HS-5 (cell line): ENCODE results near the gene ST6GAL1.

ENCODE experiments used
- DNase-seq: peaks from one replicate; pipeline ENCODE4 v3.0.0-alpha.2; 2012; ENCODE audit warnings: low read depth

ST6GAL1 gene

DNA sequence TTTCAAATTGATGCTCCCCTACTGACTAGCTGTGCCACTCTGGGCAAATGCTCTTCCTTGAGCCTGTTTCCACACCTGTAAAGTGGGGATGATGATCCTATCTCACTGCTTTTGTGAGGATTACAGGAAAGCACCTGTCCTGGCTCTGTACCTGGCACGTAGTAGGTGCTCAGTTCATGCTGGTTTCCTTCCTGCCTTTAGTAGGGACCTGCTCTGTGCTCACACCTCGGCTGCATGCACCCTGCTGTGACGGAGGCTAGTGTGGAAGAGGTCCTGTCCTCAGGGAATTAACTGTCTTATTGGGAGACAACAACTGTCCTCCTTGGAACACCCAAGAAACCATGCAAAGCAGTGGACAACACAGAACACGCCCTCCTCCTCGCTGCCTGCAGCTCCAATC lies 147.2 kb downstream of the ST6GAL1 start:
- no peak for DNase-seq

DNA sequence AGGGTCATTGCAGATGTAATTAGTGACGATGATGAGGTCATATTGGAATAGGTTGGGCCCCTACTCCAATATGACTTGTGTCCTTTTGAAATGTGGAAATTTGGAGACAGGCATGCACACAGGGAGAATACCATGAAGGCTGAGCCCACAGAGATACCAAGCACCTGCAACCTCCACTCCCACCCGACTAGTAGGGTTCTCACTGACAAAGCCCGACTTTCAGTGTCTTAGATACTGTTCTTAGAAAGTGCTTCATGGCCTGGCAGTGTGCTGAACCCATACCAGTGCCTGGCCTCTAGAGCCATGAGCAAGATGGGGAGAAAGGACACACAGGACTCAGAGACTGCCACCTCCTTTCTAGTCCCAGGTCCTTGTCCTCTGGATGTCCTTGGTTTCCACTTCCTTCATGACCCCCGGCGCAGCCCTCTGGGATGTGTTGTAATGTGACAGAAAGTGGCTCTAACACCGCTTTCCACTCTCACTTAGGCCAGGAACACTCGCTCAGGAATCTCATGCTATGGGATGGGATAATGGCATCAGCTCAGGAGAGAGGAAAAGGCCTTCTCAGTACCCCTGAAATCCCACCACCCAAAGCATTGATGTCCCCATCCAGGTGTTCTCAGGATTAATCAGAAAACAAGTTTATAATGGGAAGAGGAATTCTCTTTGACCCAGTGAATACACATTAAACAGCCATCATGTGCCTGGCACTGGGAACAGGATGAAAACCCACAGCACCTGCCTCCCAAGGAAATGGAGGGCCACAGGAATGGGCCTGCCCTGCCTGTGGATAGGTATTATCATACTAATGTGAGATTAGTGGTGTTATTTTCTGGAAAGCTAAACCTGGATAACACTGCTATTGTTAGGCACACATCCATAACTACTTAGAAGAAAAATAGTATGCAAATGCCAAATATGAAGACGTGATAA lies 149.0 kb downstream of the ST6GAL1 start:
- DNase-seq = no peak

DNA sequence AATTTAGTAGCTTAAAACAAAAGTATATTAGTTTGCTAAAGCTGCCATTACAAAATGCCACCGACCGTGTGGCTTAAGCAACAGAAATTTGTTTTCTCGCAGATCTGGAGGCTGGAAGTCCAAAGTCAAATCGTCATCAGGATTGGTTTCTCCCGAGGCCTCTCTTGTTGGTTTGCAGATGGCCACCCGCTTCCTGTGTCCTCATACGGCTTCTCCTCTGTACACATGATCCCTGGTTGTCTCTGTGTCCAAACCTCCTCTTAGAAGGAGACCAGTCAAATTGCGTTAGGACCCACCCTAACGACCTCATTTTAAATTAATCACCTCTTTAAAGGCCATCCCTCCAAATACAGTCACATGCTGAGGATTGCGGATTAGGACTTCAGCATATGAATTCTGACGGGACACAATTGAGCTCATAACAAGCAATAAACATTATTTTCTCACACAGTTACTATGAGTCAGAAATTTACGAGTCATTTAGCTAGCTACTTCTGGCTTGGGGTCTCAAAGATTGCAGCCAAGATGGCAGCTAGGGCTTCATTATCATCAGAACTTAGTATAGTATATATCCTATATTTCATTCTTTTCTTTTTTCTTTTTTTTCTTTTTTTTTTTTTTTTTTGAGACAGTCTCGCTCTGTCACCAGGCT lies 150.6 kb downstream of the ST6GAL1 start:
- no peak for DNase-seq

DNA sequence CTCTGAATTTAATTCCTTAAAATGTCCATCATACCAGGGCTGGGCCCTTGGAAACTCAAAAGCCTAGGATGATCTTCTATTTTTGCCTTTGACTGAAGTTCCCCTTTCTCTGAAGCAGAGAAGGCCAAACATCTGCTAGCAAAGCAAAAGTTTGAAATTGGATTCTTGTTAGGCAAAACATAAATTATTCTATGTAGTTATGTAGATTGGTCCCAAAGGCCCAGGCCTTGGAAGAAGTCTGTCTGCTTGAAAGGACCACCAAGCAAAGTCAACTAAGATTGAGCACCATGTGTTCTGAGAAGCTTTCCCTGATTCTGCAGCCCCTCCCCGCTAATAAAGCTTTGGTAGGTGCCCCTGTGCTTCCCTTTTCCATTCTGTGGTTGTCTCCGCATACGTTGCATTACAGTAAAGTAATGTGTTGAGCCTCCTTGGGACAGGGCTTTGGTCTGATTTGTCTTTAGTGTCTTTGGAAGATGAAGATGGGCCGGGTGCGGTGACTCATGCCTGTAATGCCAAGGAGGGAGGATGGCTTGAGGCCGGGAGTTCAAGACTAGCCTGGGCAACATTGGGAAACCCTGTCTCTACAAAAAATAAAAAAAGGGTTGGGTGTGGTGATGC lies 152.5 kb downstream of the ST6GAL1 start:
- no peak for DNase-seq

DNA sequence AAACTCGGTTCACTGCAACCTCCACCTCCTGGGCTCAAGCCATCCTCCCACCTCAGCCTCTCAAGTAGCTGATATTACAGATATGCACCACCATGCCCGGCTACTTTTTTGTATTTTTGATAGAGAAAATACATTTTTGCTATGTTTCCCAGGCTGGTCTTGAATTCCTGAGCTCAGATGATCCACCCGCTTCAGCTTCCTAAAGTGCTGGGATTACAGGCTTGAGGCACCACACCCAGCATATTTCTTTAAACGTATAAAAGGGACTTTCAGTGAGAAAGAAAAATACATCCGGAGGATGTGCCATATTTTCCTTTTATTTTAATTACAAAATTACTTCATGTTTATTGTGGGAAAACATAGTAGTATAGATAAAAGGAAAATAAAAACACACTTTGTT lies 153.8 kb downstream of the ST6GAL1 start:
- DNase-seq = no peak

DNA sequence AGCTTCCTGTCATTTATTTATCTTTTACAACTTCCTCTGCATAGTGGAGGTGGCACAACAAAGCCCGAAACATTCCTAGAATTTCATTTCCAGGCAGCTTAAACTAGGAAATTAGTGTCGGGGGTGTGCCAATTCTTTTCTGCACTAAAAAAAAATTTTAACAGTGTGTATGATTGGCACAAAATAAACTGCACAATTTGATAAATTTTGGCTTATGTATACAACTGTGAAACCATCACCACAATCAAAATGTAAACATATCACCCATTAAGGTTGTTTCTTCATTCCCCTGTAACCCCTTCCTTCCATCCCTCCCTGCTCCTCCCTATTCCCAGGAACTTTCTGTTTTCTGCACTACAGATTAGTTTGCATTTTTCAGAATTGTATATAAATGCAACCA lies 154.3 kb downstream of the ST6GAL1 start:
- no peak for DNase-seq

DNA sequence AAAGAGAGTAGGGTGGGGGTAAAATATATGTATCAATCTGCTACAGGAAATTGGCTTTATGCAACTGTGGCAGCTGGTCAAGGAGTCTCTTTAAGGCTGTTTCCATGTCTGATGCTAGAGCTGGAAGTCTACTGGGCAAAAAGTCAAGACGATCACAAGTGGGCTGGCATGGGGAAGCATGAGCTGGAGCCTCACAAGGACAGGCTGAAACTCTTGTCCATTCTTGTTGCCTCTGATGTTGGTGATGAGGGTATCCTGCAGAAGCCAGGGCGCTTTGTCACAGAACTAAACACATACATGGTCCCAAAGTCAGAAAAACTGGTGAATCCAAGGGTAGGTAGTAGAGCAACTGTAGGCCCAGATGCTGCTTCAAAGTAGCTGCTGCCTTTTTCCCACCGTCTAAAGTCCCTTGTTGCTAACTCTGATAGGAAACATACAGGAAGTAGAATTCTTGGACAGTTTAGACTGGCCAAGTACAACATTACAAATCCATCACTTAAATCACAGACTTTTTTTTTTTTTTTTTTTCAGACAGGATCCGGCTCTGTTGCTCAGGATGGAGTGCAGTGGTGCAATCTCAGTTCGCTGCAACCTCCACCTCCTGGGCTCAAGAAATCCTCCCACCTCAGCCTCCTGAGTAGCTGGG lies 154.8 kb downstream of the ST6GAL1 start:
- no peak for DNase-seq

DNA sequence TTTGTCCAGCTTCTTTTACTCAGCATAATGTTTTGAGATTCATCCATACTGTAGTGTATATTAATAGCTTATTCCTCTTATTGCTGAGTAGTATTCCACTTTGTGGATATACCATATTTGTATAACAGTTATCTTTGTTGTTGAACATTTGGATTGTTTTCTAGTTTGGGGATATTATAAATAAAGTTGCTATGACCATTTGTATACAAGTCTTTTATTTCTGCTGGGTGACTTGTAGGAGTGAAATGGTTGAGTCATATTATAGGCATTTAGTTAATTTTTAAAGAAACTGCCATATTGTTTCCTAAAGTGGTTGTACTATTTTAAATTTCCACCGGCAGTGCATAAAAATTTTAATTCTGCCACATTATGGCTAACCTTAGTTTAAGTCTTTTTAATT lies 155.6 kb downstream of the ST6GAL1 start:
- DNase-seq = no peak

DNA sequence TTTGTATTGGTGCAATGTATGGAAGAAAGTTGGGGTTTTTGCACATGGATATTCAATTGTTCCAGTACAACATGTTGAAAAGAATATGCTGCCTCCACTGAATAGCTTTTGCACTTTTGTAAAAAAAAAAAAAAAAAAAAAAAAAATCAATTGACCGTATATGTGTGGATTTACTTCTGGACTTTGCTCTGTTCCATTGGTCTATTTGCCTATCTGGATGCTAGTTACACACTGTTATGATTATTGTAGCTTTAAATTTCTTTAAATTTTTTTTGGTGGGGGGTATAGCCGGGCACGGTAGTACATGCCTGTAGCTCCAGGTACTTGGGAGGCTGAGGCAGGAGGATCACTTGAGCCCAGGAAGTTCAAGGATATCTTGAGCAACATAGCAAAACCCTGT lies 156.5 kb downstream of the ST6GAL1 start:
- DNase-seq = no peak

DNA sequence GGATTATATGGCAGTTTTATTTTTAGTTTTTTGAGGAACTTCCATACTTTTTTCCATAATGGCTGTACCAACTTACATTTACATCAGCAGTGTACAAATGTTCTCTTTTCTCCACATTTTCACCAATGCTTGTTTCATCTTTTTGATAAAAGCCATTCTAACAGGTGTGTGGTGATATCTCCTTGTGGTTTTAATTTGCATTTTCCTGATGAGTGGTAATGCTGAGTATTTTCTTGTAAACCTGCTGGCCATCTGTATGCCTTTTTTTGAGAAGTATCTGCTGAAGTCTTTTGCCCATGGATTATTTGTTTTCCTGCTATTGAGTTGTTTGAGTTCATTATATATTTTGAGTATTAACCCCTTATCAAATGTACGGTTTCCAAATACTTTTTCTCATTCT lies 158.4 kb downstream of the ST6GAL1 start:
- no peak for DNase-seq

DNA sequence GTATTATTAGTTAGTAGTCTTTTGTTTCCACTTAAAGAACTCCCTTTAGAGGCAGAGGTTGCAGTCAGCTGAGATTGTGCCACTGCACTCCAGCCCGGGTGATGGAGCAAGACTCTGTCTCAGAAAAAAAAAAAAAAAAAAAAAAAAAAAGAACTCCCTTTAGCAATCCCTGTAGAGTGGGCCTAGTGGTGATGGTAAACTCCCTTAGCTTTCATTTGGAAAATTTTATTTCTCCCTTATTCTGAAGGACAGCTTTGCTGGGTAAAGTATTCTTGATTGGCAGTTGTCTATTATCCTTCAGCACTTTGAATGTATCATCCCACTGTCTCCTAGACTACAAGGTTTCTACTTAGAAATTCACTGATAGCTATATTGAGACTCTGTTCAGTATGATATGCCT lies 163.0 kb downstream of the ST6GAL1 start:
- no peak for DNase-seq

DNA sequence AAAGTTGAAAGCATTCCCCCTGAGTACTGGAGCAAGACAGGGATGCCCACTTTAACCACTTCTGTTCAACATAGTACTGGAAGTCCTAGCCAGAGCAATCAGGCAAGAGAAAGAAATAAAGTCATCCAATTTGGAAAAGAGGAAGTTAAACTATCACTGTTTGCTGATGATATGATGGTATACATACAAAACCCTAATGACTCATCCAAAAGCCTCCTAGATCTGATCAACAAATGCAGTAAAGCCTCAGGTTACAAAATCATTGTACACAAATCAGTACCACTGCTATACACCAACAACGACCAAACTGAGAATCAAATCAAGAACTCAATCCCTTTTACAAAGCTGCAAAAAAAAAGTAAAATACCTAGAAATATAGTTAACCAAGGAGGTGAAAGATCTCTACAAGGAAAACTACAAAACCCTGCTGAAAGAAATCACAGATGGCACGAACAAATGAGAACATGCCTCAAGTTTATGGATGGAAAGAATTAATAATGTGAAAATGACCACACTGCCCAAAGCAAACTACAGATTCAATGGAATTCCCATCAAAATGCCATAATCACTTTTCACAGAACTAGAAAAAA lies 168.7 kb downstream of the ST6GAL1 start:
- DNase-seq = no peak

DNA sequence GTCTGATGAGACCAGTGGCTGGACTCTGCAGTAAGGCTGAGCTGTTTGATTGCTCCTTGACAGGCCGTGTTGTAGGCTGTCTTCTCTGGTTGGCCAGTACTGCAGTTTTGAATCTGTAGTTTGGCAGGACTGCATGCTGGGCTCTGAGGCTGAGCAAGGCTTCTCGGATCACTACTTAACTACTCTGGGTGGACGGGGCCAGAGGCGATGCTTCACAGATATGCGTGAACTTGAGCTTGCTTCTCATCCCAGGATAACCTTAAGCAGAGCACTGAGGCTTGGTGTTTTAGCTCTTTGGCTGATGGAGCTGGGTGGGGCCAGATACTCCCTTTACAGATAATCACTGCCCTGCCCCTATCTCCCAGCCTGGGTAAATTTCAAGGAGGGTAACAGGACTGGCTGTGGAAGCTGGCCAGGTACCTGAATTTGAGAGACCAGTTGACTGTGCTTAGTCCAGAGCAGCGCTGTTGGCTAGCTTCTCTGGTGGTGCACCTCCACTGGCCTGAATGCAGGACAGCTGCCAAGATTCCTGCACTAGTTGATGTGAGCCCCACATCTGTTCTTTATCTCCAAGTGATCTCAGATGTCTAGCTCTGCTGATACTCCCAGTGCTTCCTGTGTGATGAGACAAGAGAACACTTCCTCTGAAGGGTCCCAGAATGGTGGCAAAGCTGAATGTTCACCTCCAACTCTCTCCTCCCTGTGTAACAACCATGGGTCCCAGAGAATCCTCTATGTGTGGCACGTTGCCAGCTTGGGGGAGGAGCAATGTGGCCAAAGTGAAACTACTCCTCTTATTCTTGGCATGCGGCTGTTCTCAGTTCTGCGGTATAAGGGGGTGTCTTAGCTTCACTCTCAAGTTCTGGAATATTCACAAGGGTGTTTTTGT lies 171.1 kb downstream of the ST6GAL1 start:
- peak; percentile 42 for DNase-seq

DNA sequence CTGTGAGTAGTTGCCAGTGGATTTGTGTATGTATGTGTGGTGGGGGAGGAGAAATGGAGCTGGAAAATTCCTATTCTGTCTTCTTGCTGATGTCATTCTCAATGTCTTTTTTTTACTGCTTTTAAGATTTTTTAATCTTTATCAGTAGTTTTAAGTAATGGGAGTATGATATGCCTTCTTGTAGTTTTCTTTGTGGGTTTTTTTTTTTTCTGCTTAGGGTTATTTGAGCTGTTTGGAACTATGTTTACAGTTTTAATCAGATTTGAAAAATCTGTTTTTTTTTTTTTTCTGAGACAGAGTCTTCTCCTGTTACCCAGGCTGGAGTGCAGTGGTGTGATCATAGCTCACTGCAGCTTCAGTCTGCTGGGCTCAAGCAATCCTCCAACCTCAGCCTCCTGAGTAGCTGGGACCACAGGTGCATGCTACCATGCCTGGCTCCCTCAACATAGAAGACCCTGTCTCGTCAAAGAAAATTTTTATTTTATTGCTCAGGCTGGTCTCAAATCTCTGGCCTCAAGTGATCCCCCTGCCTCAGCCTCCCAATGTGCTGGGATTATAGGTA lies 171.8 kb downstream of the ST6GAL1 start:
- no peak for DNase-seq

DNA sequence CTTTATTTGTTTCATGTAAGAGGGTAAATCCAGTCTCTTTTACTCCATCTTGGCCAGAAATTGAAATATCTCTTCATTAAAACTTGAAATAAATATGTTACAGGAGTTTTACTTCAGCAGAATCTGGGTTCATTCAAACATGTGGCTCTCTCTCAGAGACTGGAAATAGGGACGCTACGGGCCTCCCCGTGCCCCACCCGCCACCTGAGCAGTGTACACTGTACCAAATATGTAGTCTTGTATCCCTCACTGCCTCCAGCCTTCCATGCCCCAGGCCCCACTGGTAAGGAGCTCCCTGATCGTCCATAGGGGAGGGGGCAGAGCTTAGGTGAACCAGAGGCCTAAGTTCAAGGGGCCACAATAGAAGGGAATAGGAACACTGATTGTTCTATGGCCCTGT lies 172.9 kb downstream of the ST6GAL1 start:
- no peak for DNase-seq

DNA sequence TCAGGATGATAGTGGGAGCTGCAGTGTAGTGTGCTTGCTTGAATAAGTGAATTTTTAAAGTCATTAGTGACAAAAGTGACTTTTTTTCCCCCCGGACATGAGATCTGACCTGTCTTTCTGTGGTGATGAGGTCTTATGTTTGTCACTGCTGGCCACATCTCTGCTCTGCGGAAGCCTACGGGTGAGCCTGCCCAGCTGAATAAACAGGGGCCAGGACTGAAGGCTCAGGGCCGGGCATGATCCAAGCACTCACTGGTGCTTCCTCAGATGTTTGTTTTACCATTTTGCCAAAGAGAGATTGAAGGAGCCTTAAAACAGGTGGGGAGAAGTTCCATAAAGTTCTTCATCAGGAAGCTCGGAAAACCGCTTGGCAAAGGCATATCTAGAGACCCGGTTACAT lies 174.0 kb downstream of the ST6GAL1 start:
- DNase-seq = no peak

DNA sequence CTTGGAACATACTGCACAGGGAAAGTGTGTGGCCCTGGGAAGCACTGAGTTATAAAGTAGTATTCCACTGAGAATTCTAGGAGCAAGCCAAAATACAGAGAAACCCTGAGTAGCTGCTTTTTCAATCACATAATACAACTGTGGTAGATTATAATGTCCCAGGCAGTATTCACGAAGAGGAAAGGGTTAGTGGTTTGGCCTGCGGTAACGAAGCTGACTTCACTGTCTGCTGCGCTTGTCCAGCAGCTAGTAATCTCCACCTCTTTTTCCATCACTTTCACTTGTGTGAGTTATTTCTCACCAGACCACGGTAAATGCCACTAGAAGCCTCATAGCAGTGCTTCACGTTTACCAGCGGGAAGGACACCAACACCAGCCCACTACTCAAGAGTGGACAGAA lies 174.6 kb downstream of the ST6GAL1 start:
- no peak for DNase-seq

DNA sequence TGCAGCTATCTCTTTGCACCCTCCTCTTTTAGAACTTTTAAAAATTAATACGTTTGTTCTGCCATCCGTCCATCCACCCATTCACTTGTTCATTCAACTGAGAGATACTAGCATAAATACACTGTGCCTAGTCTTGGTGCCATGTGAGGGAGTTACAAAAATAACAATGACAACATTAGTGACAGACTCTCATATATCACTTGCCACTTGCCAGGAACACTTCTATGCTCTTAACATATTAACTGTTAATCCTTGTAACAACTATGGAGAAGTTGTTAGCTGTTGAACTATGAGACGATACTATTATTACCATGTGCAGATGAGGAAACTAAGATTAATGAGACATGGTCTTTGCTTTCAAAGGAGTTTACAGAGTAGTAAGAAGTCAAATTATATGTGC lies 175.4 kb downstream of the ST6GAL1 start:
- DNase-seq = no peak

DNA sequence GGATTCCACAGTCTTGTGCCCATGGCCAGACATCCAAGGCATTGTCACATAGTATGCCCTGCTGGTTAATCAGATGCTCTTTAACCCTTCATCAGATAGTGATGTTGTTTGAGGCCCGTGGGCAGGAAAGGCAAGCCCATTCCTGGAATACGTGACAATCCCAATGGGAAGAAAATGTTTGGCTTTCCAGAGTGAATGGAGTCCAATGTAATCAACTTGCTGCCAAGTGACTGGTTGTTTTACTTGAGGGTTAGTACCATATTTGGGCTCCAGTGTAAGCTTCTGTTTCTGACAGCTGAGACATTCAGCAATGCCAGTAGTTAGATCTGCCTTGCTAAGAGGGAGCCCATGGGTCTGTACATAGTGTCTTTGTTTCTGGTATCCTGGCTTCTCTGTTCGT lies 177.7 kb downstream of the ST6GAL1 start:
- no peak for DNase-seq

DNA sequence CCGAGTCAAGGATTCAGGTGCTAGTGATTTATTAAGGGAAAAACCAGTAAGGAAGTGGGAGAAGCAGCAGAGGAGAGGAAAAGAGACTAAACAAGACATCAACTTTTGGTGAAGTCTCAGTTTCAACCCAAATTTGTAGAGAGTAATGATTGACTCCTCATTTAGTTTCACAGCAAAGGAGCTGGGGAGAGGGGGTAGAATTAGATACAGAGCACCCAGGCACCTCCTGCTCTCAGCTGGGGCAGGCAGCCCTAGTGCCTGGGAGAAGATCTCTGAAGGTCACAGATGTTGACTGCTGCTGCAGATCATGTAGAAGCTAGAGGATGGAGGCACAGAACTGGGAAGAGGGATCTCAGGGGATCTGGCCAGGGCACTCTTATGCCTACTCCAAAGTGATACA lies 179.8 kb downstream of the ST6GAL1 start:
- DNase-seq = no peak
